22Rv1 (cell line): ENCODE data around the gene CNN1.

ENCODE experiments used
- H3K27ac ChIP-seq: fragments of 450-650 bp; 2 replicates; pipeline ENCODE4 v1.5.1; 2017
- CTCF ChIP-seq: fragments of 450-650 bp; IDR thresholded peaks from 2 replicates; pipeline ENCODE4 v1.5.1; 2017; ENCODE audit warnings: mild to moderate bottlenecking
- ZFX ChIP-seq: fragments of 450-650 bp; IDR thresholded peaks from 2 replicates; pipeline ENCODE4 v1.6.1; 2017; ENCODE audit warnings: antibody characterized with exemption, borderline replicate concordance

Gene CNN1

GRCh38 chr19:11538232-11539036 lies at the start of gene CNN1:
TSS of gene CNN1 (plus strand) at chr19:11538851. CDS start at chr19:11538928, 77 bp downstream.
- H3K27ac ChIP-seq: no peak within 1 kb of the TSS
- TF ChIP-seq ZFX: no peak
- no peak for TF ChIP-seq CTCF

- H3K27ac ChIP-seq: no peak overlapping the region
- no peak for TF ChIP-seq ZFX
These were observed 49.3 kb upstream of the CNN1 start for GRCh38 chr19:11489378-11489777.

- TF ChIP-seq CTCF (no peak), ZFX (no peak)
- no peak overlapping the region for H3K27ac ChIP-seq
These were observed 43.9 kb upstream of the CNN1 start for GRCh38 chr19:11494634-11495285.

- TF ChIP-seq ZFX (no peak), CTCF (no peak)
- no peak overlapping the region for H3K27ac ChIP-seq
These were observed 43.2 kb upstream of the CNN1 start for GRCh38 chr19:11495481-11495880.

- TF ChIP-seq CTCF (no peak), ZFX (no peak)
- H3K27ac ChIP-seq: no peak overlapping the region
These were observed 42.8 kb upstream of the CNN1 start for GRCh38 chr19:11495885-11496284.

GRCh38 chr19:11496391-11497163 lies 42.1 kb upstream of the CNN1 start:
- TF ChIP-seq ZFX: no peak
- peak; percentile 86 for TF ChIP-seq CTCF
- H3K27ac ChIP-seq: no peak overlapping the region

GRCh38 chr19:11499220-11499726 lies 39.4 kb upstream of the CNN1 start:
- no peak for TF ChIP-seq CTCF
- TF ChIP-seq ZFX: no peak
- H3K27ac ChIP-seq: no peak overlapping the region
